Mesenchymal stem cell (in vitro differentiated cells and primary cell): Measurements from ENCODE around the gene ARID1B.

Experiments used
- DNase-seq: peaks from one replicate; pipeline ENCODE4 v3.0.0-alpha.2; 2013
- H2AFZ ChIP-seq: one replicate; pipeline ENCODE4 v1.6.1; 2013; ENCODE audit warnings: low read depth, mild to moderate bottlenecking, control low read depth, inconsistent platforms, low read length, moderate library complexity
- H2AK5ac ChIP-seq: 2 replicates; pipeline ENCODE4 v1.6.1; 2013; ENCODE audit warnings: low read length, moderate library complexity, mild to moderate bottlenecking, inconsistent platforms; ENCODE audit not compliant: severe bottlenecking
- H2BK120ac ChIP-seq: one replicate; pipeline ENCODE4 v1.6.1; 2013; ENCODE audit warnings: low read depth, mild to moderate bottlenecking, inconsistent platforms, low read length, moderate library complexity
- H2BK12ac ChIP-seq, 2 experiments: one replicate each; pipeline ENCODE4 v1.6.1; 2013; ENCODE audit warnings: inconsistent platforms in 2 of 2, low read length in 2 of 2, mild to moderate bottlenecking in 2 of 2, moderate library complexity in 2 of 2, control low read depth in 1 of 2
- H2BK15ac ChIP-seq: one replicate; pipeline ENCODE4 v1.6.1; 2013; ENCODE audit warnings: mild to moderate bottlenecking, low read depth, inconsistent platforms; ENCODE audit not compliant: poor library complexity, severe bottlenecking
- H2BK5ac ChIP-seq: 2 replicates; pipeline ENCODE4 v1.6.1; 2013; ENCODE audit warnings: low read depth, mild to moderate bottlenecking, low read length, control low read depth, inconsistent platforms; ENCODE audit not compliant: poor library complexity, severe bottlenecking
- H3K14ac ChIP-seq, 2 experiments: one replicate each; pipeline ENCODE4 v1.6.1; 2013; ENCODE audit warnings: inconsistent platforms in 2 of 2, low read length in 2 of 2, control low read depth in 1 of 2, mild to moderate bottlenecking in 1 of 2, moderate library complexity in 1 of 2
- H3K18ac ChIP-seq, 2 experiments: one replicate each; pipeline ENCODE4 v1.6.1; 2013; ENCODE audit warnings: inconsistent platforms in 2 of 2, low read length in 2 of 2, control low read depth in 1 of 2, low read depth in 1 of 2, mild to moderate bottlenecking in 1 of 2
- H3K23ac ChIP-seq, 2 experiments: one replicate each; pipeline ENCODE4 v1.6.1; 2013; ENCODE audit warnings: inconsistent platforms in 2 of 2, low read length in 2 of 2, mild to moderate bottlenecking in 2 of 2, moderate library complexity in 2 of 2, control low read depth in 1 of 2
- H3K27ac ChIP-seq: 2 replicates; pipeline ENCODE4 v1.5.1; 2013; ENCODE audit warnings: mild to moderate bottlenecking, moderate library complexity, low read length, control low read depth, inconsistent platforms; ENCODE audit not compliant: poor library complexity, severe bottlenecking
- H3K27me3 ChIP-seq, 2 experiments: 2 replicates each; pipeline versions ENCODE4 v1.6.1 to v1.7.0; 2013; ENCODE audit warnings: low read length in 2 of 2, mild to moderate bottlenecking in 2 of 2, moderate library complexity in 2 of 2, control low read depth in 1 of 2, inconsistent platforms in 1 of 2; ENCODE audit not compliant: control insufficient read depth in 1 of 2, insufficient read depth in 1 of 2
- H3K36me3 ChIP-seq, 2 experiments: 2 replicates each; pipeline versions ENCODE4 v1.6.1 to v1.7.0; 2013; ENCODE audit warnings: low read length in 2 of 2, control low read depth in 1 of 2, inconsistent platforms in 1 of 2, low read depth in 1 of 2, mild to moderate bottlenecking in 1 of 2; ENCODE audit not compliant: insufficient read depth in 2 of 2, control insufficient read depth in 1 of 2
- H3K4ac ChIP-seq, 2 experiments: one replicate each; pipeline ENCODE4 v1.6.1; 2013; ENCODE audit warnings: inconsistent platforms in 2 of 2, low read length in 2 of 2, mild to moderate bottlenecking in 2 of 2, moderate library complexity in 2 of 2, control low read depth in 1 of 2, low read depth in 1 of 2
- H3K4me1 ChIP-seq: 2 replicates; pipeline ENCODE4 v1.6.1; 2013; ENCODE audit warnings: low read depth, low read length, control low read depth; ENCODE audit not compliant: control insufficient read depth, insufficient read depth
- H3K4me2 ChIP-seq: 2 replicates; pipeline ENCODE4 v1.6.1; 2013; ENCODE audit warnings: low read length, mild to moderate bottlenecking, inconsistent platforms; ENCODE audit not compliant: poor library complexity, severe bottlenecking
- H3K4me3 ChIP-seq, 2 experiments: 2 replicates each; pipeline versions ENCODE4 v1.5.1 to v1.7.0; 2013; ENCODE audit warnings: low read length in 2 of 2, mild to moderate bottlenecking in 2 of 2, control low read depth in 1 of 2, low read depth in 1 of 2; ENCODE audit not compliant: insufficient read depth in 1 of 2
- H3K79me1 ChIP-seq: replicated peaks from 2 replicates; pipeline ENCODE4 v1.6.1; 2013; ENCODE audit warnings: mild to moderate bottlenecking, control low read depth, low read length, inconsistent platforms; ENCODE audit not compliant: poor library complexity, severe bottlenecking
- H3K9ac ChIP-seq: 2 replicates; pipeline ENCODE4 v1.7.0; 2013; ENCODE audit warnings: mild to moderate bottlenecking, low read length, moderate library complexity
- H3K9me3 ChIP-seq: 2 replicates; pipeline ENCODE4 v1.7.0; 2013; ENCODE audit warnings: mild to moderate bottlenecking, low read length; ENCODE audit not compliant: control insufficient read depth
- H4K8ac ChIP-seq: one replicate; pipeline ENCODE4 v1.6.1; 2013; ENCODE audit warnings: inconsistent platforms, mild to moderate bottlenecking, low read length, moderate library complexity
- H4K91ac ChIP-seq: one replicate; pipeline ENCODE4 v1.6.1; 2013; ENCODE audit warnings: mild to moderate bottlenecking, low read length, inconsistent platforms
- WGBS: methylation state at CpG from one replicate; pipeline ENCODE4 v1.1.7; 2013; ENCODE audit warnings: mixed read lengths; 5-methylcytosine and 5-hydroxymethylcytosine counted together

ARID1B gene

GRCh38 chr6:157089258-157089657 is 312.1 kb downstream of the ARID1B start:
- H3K27me3 ChIP-seq: no peaks in the 10 kb centered on the region
- no peak overlapping the region for H2AFZ ChIP-seq
- H2BK120ac ChIP-seq: no peak overlapping the region
- H3K18ac ChIP-seq: no peak overlapping the region
- H2BK5ac ChIP-seq: no peak overlapping the region
- H2BK12ac ChIP-seq: no peak overlapping the region
- H3K14ac ChIP-seq: no peak overlapping the region
- no peak overlapping the region for H3K4me3 ChIP-seq
- H2AK5ac ChIP-seq: no peak overlapping the region
- no peak overlapping the region for H3K9ac ChIP-seq
- H4K91ac ChIP-seq: no peak overlapping the region
- no peak overlapping the region for H3K23ac ChIP-seq
- peaks cover 12 to 67% of the 10 kb centered on the region in 2 experiments for H3K36me3 ChIP-seq
- DNase-seq: peak; percentile 51
- no peak overlapping the region for H4K8ac ChIP-seq
- H3K4ac ChIP-seq: no peak overlapping the region
- peaks cover 10% of the 10 kb centered on the region for H3K4me1 ChIP-seq
- H3K27ac ChIP-seq: no peak overlapping the region
- H3K9me3 ChIP-seq: no peaks in the 10 kb centered on the region
- no peak overlapping the region for H3K4me2 ChIP-seq
- no peak overlapping the region for H2BK15ac ChIP-seq
- WGBS: 83% methylated on average over 2 of the region's 3 CpGs
- H3K79me1 ChIP-seq: peaks cover 28% of the 10 kb centered on the region

GRCh38 chr6:157089851-157090250 is 312.7 kb downstream of the ARID1B start:
- WGBS: 79% methylated on average over 9 of the region's 9 CpGs
- H2AK5ac ChIP-seq: no peak overlapping the region
- H2BK15ac ChIP-seq: no peak overlapping the region

GRCh38 chr6:157090736-157091135 is 313.6 kb downstream of the ARID1B start:
- H3K27me3 ChIP-seq: no peaks in the 10 kb centered on the region
- H3K36me3 ChIP-seq: peaks cover 16 to 57% of the 10 kb centered on the region in 2 experiments
- H3K79me1 ChIP-seq: peaks cover 36% of the 10 kb centered on the region
- peaks cover 13% of the 10 kb centered on the region for H3K4me1 ChIP-seq
- no peak overlapping the region for H2BK120ac ChIP-seq
- DNase-seq: no peak
- no peak overlapping the region for H3K9ac ChIP-seq
- no peak overlapping the region for H2BK15ac ChIP-seq
- H4K91ac ChIP-seq: peak overlapping the region; percentile 25
- 90% methylated on average over 8 of the region's 9 CpGs for WGBS
- no peak overlapping the region for H3K14ac ChIP-seq
- no peak overlapping the region for H4K8ac ChIP-seq
- no peaks in the 10 kb centered on the region for H3K9me3 ChIP-seq
- no peak overlapping the region for H3K4me3 ChIP-seq
- no peak overlapping the region for H3K4me2 ChIP-seq
- no peak overlapping the region for H3K23ac ChIP-seq
- H3K18ac ChIP-seq: no peak overlapping the region
- no peak overlapping the region for H2AK5ac ChIP-seq
- no peak overlapping the region for H3K4ac ChIP-seq
- no peak overlapping the region for H2BK5ac ChIP-seq
- H2BK12ac ChIP-seq: no peak overlapping the region
- no peak overlapping the region for H3K27ac ChIP-seq
- no peak overlapping the region for H2AFZ ChIP-seq

More at GRCh38 chr6:157089851-157090250, 312.7 kb downstream of the ARID1B start:
- Histone ChIP-seq H3K27ac (no peak overlapping the region), H3K23ac (no peak overlapping the region), H3K27me3 (no peaks in the 10 kb centered on the region), H3K79me1 (peaks cover 30% of the 10 kb centered on the region), H3K14ac (no peak overlapping the region), H3K4me3 (no peak overlapping the region), H3K9me3 (no peaks in the 10 kb centered on the region), H4K8ac (no peak overlapping the region), H2AFZ (no peak overlapping the region), H3K4me1 (peaks cover 10% of the 10 kb centered on the region), H3K18ac (no peak overlapping the region), H3K4ac (no peak overlapping the region), H2BK12ac (no peak overlapping the region), H4K91ac (no peak overlapping the region), H3K36me3 (peaks cover 13 to 66% of the 10 kb centered on the region in 2 experiments), H3K9ac (no peak overlapping the region), H2BK5ac (no peak overlapping the region), H2BK120ac (no peak overlapping the region), H3K4me2 (no peak overlapping the region)
- DNase-seq: no peak

GRCh38 chr6:157091243-157091642 is 314.1 kb downstream of the ARID1B start:
- Histone ChIP-seq H2BK5ac (no peak overlapping the region), H3K36me3 (peaks cover 16 to 52% of the 10 kb centered on the region in 2 experiments), H3K27me3 (no peaks in the 10 kb centered on the region), H3K9me3 (no peaks in the 10 kb centered on the region), H2AFZ (no peak overlapping the region), H4K91ac (no peak overlapping the region), H3K14ac (no peak overlapping the region), H2BK120ac (no peak overlapping the region), H2BK12ac (no peak overlapping the region), H3K4me3 (no peak overlapping the region), H3K18ac (no peak overlapping the region), H2BK15ac (no peak overlapping the region), H3K27ac (no peak overlapping the region), H3K79me1 (peaks cover 41% of the 10 kb centered on the region), H3K4me2 (no peak overlapping the region), H3K4me1 (peaks cover 15% of the 10 kb centered on the region), H3K9ac (no peak overlapping the region), H2AK5ac (no peak overlapping the region), H4K8ac (no peak overlapping the region), H3K23ac (no peak overlapping the region), H3K4ac (no peak overlapping the region)
- DNase-seq: no peak
- 100% methylated on average over 1 of the region's 2 CpGs for WGBS
